GM19324 (cell line): ENCODE results near the gene CEP170B.

Source experiments
- ATAC-seq: cut with Tn5 transposase; IDR thresholded peaks from one replicate; pipeline ENCODE4 v1.9.1; 2021; ENCODE audit warnings: mild to moderate bottlenecking, moderate library complexity; ENCODE audit not compliant: unreplicated experiment, low FRiP score

The CEP170B gene

DNA sequence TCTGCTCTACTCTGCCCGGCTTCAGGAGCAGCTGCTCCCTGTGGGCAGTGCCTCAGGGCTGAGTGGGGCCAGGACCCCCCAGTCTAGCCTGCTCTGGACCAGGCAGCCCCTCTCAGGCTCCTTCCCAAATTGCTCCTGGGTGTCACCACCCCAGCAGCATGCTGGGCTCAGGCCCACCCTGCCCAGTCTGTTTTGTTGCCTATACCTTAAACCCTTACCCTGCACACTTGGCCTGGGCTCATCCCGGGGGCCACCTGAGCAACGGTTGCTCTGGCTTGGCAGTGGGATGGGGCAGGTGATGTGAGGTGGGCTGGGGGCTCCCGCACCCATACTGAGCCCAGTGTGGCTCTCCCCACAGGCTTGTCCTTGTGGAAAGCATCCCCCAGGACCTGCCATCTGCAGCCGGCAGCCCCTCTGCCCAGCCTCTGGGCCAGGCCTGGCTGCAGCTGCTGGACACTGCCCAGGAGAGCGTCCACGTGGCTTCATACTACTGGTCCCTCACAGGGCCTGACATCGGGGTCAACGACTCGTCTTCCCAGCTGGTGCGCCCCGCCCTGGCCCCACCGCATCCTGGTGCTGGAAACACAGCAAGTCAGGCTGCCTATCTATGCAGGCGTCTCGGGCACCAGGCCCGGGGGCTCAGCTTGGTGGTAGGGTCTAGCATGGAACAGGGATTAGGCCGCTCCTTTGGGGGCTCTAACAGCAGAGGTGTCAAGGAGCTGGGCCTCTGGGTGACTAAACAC is 63.5 kb downstream of the CEP170B start:
- no peak for ATAC-seq

- no peak for ATAC-seq
Observed at GRCh38 chr14:104929268-104930230, 64.5 kb downstream of the CEP170B start.

DNA sequence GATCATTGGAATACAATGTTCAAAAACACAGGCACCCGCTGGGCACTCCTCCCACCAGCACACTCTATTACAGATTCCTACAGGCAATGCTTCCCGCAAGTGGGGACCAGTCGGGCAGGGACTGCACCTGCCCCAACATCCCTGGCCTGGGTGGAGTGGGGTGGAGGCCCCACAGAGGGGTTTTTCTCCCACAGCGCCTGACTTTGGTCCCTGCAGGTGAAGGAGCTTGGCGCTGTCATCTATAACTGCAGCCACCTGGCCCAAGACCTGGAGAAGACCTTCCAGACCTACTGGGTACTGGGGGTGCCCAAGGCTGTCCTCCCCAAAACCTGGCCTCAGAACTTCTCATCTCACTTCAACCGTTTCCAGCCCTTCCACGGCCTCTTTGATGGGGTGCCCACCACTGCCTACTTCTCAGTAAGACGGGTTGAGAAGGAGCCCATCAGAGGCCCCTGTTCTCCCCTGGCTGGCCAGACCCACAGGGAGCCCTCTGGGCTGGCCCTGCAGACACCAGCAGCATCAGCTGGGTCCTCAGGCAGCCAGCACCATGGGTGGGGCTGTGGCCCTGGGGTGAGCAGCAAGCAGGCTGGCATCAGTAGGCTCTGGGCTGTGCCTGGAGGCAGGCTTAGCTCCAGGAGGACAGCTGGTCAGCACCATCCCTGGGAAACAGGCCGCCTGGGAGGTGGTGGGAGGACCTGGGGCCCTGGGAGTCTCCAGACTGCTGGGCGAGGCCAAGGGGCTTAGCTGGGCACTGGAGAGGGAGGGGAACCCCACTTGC is 65.6 kb downstream of the CEP170B start:
- no peak for ATAC-seq

GRCh38 chr14:104931304-104931770 is 66.3 kb downstream of the CEP170B start:
- no peak for ATAC-seq

DNA sequence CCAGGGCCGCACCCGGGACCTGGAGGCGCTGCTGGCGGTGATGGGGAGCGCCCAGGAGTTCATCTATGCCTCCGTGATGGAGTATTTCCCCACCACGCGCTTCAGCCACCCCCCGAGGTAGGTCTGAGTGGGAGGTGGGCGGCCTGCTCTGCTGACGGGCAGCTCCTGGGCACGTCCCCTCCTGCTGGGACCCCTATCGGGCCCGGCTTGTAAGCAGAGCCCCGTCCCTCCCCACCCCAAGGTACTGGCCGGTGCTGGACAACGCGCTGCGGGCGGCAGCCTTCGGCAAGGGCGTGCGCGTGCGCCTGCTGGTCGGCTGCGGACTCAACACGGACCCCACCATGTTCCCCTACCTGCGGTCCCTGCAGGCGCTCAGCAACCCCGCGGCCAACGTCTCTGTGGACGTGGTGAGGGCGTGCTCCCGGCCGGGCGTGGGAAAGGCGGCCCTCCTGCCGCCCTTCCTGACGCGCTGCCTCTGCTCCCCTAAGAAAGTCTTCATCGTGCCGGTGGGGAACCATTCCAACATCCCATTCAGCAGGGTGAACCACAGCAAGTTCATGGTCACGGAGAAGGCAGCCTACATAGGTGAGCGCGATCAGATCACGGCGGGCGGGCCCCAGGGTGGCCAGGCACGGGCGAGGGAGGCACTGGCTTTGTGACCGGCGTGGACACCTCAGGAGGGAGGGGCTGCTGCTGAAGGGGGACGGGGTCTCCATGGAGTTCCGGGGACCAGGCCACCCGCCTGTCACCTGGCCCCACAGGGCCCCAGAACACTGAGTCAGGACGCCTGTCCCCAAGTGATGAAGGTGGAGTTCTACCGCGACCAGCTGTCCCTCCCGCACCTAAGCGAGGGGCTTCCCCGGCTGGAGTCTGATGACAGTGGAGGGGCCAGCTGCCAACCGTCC is 67.0 kb downstream of the CEP170B start:
- no peak for ATAC-seq

DNA sequence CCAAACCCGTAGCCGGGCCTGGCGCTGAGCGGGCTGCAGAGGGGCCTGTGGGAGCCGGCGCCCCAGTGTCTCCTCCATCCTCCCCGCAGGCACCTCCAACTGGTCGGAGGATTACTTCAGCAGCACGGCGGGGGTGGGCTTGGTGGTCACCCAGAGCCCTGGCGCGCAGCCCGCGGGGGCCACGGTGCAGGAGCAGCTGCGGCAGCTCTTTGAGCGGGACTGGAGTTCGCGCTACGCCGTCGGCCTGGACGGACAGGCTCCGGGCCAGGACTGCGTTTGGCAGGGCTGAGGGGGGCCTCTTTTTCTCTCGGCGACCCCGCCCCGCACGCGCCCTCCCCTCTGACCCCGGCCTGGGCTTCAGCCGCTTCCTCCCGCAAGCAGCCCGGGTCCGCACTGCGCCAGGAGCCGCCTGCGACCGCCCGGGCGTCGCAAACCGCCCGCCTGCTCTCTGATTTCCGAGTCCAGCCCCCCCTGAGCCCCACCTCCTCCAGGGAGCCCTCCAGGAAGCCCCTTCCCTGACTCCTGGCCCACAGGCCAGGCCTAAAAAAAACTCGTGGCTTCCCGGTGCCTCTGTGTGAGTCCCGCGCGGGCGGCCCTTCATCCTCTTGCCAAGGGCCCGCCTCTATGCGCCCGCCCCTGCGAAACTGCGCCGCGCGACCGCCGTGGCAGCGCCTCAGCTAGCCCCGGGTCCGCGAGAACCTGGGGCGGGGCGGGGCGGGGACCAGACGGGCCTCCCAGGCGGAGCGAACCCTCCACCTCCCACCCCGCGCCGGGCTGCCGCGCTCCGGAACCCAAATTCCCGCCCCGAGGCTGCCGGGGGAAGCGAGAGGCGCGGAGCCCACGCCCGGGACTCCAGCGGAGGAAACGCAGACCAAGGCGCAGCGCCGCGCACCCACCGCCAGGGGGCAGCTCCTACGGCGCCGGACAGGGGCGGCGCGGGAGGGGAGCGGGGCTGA is 67.9 kb downstream of the CEP170B start:
- ATAC-seq: no peak

DNA sequence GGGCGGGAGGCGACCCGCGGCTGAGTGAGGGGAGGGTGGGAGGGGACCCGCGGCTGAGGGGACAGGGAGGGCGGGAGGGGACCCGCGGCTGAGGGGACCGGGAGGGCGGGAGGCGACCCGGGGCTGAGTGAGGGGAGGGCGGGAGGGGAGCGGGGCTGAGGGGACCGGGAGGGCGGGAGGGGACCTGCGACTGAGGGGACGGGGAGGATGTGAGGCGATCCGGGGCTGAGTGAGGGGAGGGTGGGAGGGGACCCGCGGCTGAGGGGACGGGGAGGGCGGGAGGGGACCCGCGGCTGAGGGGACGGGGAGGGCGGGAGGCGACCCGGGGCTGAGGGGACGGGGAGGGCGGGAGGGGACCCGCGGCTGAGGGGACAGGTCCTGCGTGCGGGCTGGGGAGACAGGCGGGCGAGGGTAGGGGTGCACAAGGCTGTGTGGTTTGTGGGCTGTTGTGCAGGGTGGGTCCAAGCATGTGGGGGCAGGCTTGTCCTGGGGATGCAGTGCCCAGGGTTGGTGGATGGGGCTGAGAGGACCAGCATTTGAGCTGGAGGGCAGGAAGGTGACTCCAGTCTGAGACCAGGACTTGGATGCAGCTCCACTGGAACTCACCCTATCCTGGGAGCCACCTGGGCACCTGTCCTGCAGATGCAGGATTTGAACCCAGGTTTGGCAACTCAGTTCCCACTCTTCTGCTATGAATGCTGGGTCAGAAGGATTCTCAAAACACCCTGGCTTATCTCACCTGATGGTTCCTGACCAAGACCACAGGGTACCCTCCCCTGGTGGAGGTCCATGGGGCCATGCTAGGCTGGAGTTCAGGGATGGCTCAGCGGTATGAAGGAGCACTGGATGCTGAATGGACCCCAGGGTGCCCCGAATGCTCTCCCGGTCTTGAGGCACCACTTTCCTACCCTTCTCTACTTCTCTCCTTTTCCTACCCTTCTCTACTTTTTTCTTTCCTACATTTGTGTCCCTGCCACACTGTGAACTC is 69.0 kb downstream of the CEP170B start:
- no peak for ATAC-seq

GRCh38 chr14:104935026-104935650 is 70.1 kb downstream of the CEP170B start:
- ATAC-seq: no peak

- no peak for ATAC-seq
Observed at GRCh38 chr14:104935955-104936354, 70.9 kb downstream of the CEP170B start.

DNA sequence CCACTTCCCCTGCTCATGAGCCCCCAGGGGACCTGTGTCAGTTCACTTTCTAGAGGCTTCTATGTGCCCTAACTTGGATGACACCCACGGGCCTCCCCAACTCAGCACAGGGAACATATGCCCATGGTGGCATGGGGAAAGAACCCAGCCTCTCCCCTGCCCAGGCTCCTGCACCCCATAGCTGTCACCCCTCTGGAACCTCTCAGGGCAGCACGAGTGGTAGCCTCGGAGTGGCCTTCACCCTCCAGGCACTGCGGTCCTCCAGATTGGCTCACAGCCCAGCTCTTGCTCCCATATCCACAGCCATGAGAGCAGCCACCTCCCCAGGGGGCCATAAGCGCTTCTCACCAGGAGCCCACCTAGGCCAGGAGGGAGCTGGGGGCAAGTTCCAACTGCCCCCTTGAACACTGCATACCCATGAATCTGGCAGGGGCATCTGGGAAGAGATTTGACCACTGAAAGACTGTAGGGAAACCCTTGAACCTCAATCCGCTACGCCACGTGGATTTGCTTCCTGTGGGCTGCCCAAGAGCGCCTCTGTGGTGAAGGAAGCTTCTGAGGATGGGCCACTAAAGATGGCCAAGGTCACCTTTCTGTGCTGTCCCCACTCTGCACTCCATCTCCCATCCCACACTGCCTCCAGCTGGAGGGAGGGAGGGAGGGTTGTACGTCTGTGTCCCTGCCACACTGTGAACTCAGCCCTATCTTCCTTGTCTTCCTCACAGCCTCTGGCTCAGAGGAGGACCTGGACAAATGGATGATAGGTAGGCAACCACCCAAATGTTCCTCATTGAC is 71.5 kb downstream of the CEP170B start:
- ATAC-seq: no peak

GRCh38 chr14:104937161-104937560 is 72.1 kb downstream of the CEP170B start:
- ATAC-seq: no peak

- no peak for ATAC-seq
Observed at GRCh38 chr14:104937694-104938365, 72.8 kb downstream of the CEP170B start.

GRCh38 chr14:104938436-104938835 is 73.4 kb downstream of the CEP170B start:
- no peak for ATAC-seq

GRCh38 chr14:104938960-104939359 is 73.9 kb downstream of the CEP170B start:
- no peak for ATAC-seq

DNA sequence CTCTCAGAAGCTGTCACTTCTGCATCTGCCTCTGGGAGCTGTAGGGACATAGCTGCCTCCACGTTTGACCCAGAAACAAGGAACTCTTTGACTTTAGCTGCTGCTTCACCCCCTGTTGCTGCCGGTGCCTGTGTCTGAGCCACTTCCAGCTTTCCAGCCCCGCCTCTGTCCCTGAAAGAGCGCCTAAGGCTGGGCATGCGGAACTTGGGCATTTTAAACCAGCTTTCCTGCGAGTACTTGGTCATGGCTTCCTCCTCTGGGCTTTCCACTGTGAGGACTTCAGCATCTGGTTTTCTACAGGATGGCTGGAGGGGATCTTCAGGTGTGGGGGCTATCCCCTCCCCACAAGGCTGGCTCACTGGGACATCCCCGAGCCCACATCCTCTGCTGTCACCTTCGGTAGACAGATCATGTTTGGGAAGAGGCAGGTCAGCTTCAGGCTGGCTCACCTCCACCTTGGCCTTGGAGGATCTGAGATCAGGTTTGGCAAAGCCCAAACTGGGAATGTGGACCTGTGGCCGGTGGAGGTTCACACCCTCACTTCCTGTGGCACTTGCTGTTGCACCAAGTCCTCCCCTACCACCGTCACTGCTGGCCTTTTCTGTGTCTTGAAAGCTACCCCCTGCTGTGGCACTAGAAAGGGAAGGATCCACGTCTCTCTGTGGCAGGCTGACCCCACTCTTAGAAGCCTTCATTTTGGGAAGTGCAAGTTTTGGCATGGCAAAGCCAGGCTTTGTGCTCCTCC is 74.8 kb downstream of the CEP170B start:
- ATAC-seq: no peak
